GM12878 (cell line): ENCODE results near the gene SOAT2. TPM values are rescaled to one million over a fixed set of nuclear protein-coding genes. Genes with fewer than 3 reads are reported as not detected.

Experiments used
- ATAC-seq: fragments of 200-7000 bp; cut with Tn5 transposase; 3 replicates; pipeline ENCODE4 v1.9.1; 2020; ENCODE audit warnings: mild to moderate bottlenecking, moderate library complexity
- BruUV-seq: library from RNA; stranded (reverse); fragments of 400-500 nt; replicated peaks from 2 replicates; lab custom pipeline; 2021; lab: Mats Ljungman, UMichigan
- CTCF ChIA-PET: fragments of 300-600 bp; sonication (Branson Sonifier 250); formaldehyde crosslinking; extraction: SDS; loops from one replicate; lab custom pipeline; 2021; ENCODE audit warnings: inconsistent platforms; lab: Yijun Ruan, JAX
- POLR2A ChIA-PET: fragments of 350-600 bp; formaldehyde crosslinking; extraction: SDS; loops from one replicate; lab custom pipeline; 2021; ENCODE audit warnings: inconsistent platforms; lab: Charles Lee
- RAD21 ChIA-PET: fragments of 300-600 bp; sonication (Branson Sonifier 250); formaldehyde crosslinking; loops from one replicate; lab custom pipeline; 2023; ENCODE audit warnings: antibody characterized with exemption; ENCODE audit not compliant: unreplicated experiment; lab: Charles Lee
- SMC1A ChIA-PET: fragments of 300-600 bp; sonication (Branson Sonifier 250); formaldehyde crosslinking; loops from one replicate; lab custom pipeline; 2023; ENCODE audit not compliant: unreplicated experiment, uncharacterized antibody; lab: Charles Lee
- DNase-seq: peaks from one replicate; pipeline ENCODE4 v3.0.0-alpha.2; 2011; ENCODE audit warnings: low read depth, low spot score
- FAIRE-seq: peaks from 3 replicates; lab custom pipeline; 2011; peaks lifted over from hg19 to GRCh38; lab: Jason Lieb, UNC
- H2AFZ ChIP-seq: 2 replicates; pipeline ENCODE4 v1.6.0; 2011; ENCODE audit warnings: low read depth, low read length, control low read depth; ENCODE audit not compliant: control insufficient read depth
- H3K27ac ChIP-seq: 2 replicates; pipeline ENCODE4 v1.5.1; 2011; ENCODE audit warnings: control low read depth; ENCODE audit not compliant: control insufficient read depth, insufficient read depth
- H3K27me3 ChIP-seq, 2 experiments: replicated peaks in 1 of 2; 2 replicates each; pipeline versions ENCODE4 v1.6.0 to v1.6.1; 2011; ENCODE audit warnings: low read length in 1 of 2; ENCODE audit not compliant: control insufficient read depth in 2 of 2, insufficient read depth in 2 of 2
- H3K36me3 ChIP-seq, 2 experiments: 2 replicates each; pipeline ENCODE4 v1.5.1; 2011; ENCODE audit warnings: low read length in 1 of 2; ENCODE audit not compliant: control insufficient read depth in 2 of 2, insufficient read depth in 2 of 2
- H3K4me1 ChIP-seq: 2 replicates; pipeline ENCODE4 v1.6.1; 2011; ENCODE audit warnings: mild to moderate bottlenecking, low read length, moderate library complexity, mixed read lengths; ENCODE audit not compliant: control insufficient read depth, insufficient read depth
- H3K4me2 ChIP-seq: 2 replicates; pipeline ENCODE4 v1.6.0; 2011; ENCODE audit warnings: control low read depth; ENCODE audit not compliant: control insufficient read depth, insufficient read depth
- H3K4me3 ChIP-seq: fragments of 200-600 bp; sonication (generic); 2 replicates; pipeline ENCODE4 v1.5.1; 2016
- H3K79me2 ChIP-seq: 2 replicates; pipeline ENCODE4 v1.6.0; 2011; ENCODE audit warnings: low read length; ENCODE audit not compliant: control insufficient read depth, insufficient read depth
- H3K9ac ChIP-seq: 2 replicates; pipeline ENCODE4 v1.8.0; 2011; ENCODE audit warnings: low read length, control low read depth, mixed read lengths; ENCODE audit not compliant: control insufficient read depth, insufficient read depth
- H3K9me3 ChIP-seq: replicated peaks from 3 replicates; pipeline ENCODE4 v1.5.1; 2011; ENCODE audit warnings: mild to moderate bottlenecking, low read length; ENCODE audit not compliant: control insufficient read depth, insufficient read depth
- H4K20me1 ChIP-seq: 2 replicates; pipeline ENCODE4 v1.6.0; 2011; ENCODE audit not compliant: control insufficient read depth, insufficient read depth
- E4F1 ChIP-seq: fragments of 450-650 bp; IDR thresholded peaks from 2 replicates; pipeline ENCODE4 v1.6.1; 2018; ENCODE audit warnings: borderline replicate concordance, mild to moderate bottlenecking; ENCODE audit not compliant: partially characterized antibody
- GABPA ChIP-seq: IDR thresholded peaks from 2 replicates; pipeline ENCODE4 v1.6.1; 2014; ENCODE audit warnings: antibody characterized with exemption, low read depth, mild to moderate bottlenecking, inconsistent platforms
- MEF2A ChIP-seq: IDR thresholded peaks from 2 replicates; pipeline ENCODE4 v1.6.1; 2011; ENCODE audit warnings: low read depth, mild to moderate bottlenecking, low read length, moderate library complexity; ENCODE audit not compliant: insufficient read depth
- NFYA ChIP-seq: IDR thresholded peaks from 2 replicates; pipeline ENCODE4 v1.6.1; 2011; ENCODE audit warnings: low read depth, mild to moderate bottlenecking, low read length, improper control_type of control experiment, borderline replicate concordance
- NFYB ChIP-seq: IDR thresholded peaks from 2 replicates; pipeline ENCODE4 v1.6.1; 2011; ENCODE audit warnings: low read depth, mild to moderate bottlenecking, low read length, improper control_type of control experiment, moderate library complexity; ENCODE audit not compliant: insufficient read depth
- POLR2A ChIP-seq: IDR thresholded peaks from 2 replicates; pipeline ENCODE4 v1.6.1; 2011; ENCODE audit warnings: low read depth, mild to moderate bottlenecking, low read length
- REST ChIP-seq: IDR thresholded peaks from 2 replicates; pipeline ENCODE4 v1.6.1; 2012; ENCODE audit warnings: mild to moderate bottlenecking, low read depth, low read length
- USF1 ChIP-seq: IDR thresholded peaks from 2 replicates; pipeline ENCODE4 v1.6.1; 2011; ENCODE audit warnings: borderline replicate concordance, low read depth, mild to moderate bottlenecking, moderate library complexity, mixed read lengths, low read length; ENCODE audit not compliant: insufficient read depth; ENCODE audit errors: extremely low read length
- USF2 ChIP-seq: IDR thresholded peaks from 2 replicates; pipeline ENCODE4 v1.6.1; 2011; ENCODE audit warnings: low read depth, low read length, improper control_type of control experiment, borderline replicate concordance
- ZNF687 ChIP-seq: fragments of 450-650 bp; IDR thresholded peaks from 2 replicates; pipeline ENCODE4 v1.6.1; 2017; ENCODE audit warnings: mild to moderate bottlenecking, moderate library complexity
- WGBS: methylation state at CpG from one replicate; pipeline ENCODE4 v1.1.6; 2016; ENCODE audit warnings: low lambda C conversion rate; ENCODE audit not compliant: insufficient replicate concordance, insufficient coverage; ENCODE audit errors: missing lambda C conversion rate; 5-methylcytosine and 5-hydroxymethylcytosine counted together
- in situ Hi-C: fragments of 300-500 bp; cut with MboI; formaldehyde crosslinking; loops from 9 replicates; pipeline ENCODE4 v1.14.3; 2018; ENCODE audit warnings: mixed read lengths
- intact Hi-C: fragments of 100-400 bp; cut with micrococcal nuclease; formaldehyde crosslinking; loops from one replicate; pipeline ENCODE4 v1.14.2; 2022; ENCODE audit not compliant: unreplicated experiment
- polyA plus RNA-seq, 11 experiments: library from polyadenylated mRNA; depleted of rRNA in 4 of 11; unstranded in 6 of 11; stranded (reverse) in 5 of 11; fragments of >200 nt; fragmentation: Nextera tagmentation in 4 of 11; fragmentation: Illumina TruSeq in 1 of 11; extraction: Ambion mirVana in 4 of 11; extraction: Trizol in 1 of 11; gene quantifications; 1 replicate in 1 of 11; 2 replicates in 10 of 11; pipeline versions ENCODE4 v1.2.1 to v1.2.3, GENCODE V29; 2011 to 2016; ENCODE audit warnings: inconsistent platforms in 2 of 11, missing spikeins in 2 of 11, low read depth in 1 of 11
- total RNA-seq, 4 experiments: library from RNA; depleted of rRNA in 3 of 4; stranded (reverse); fragments of >200 nt in 3 of 4; fragmentation: Illumina TruSeq in 1 of 4; extraction: Trizol in 1 of 4; gene quantifications; 2 replicates each; pipeline versions ENCODE4 v1.2.1 to v1.2.3, GENCODE V29; 2013 to 2021

The SOAT2 gene
- total and polyA plus RNA-seq, 10 of the 15 experiments (the other 5 are each of a cell fraction or from before 2014, with no cell fraction given), result 0.08 to 1.7 (median 0.69) TPM

GRCh38 chr12:53105256-53105655 lies 2.0 kb downstream of the SOAT2 start:
- H3K36me3 ChIP-seq, result no peaks in the 10 kb centered on the region
- H3K27ac ChIP-seq, result no peak overlapping the region
- H3K79me2 ChIP-seq, result no peaks in the 10 kb centered on the region
- DNase-seq (no peak), ATAC-seq (no peak), FAIRE-seq (no peak)
- H3K4me3 ChIP-seq, result no peak overlapping the region
- H3K9me3 ChIP-seq, result no peaks in the 10 kb centered on the region
- ChIA-PET POLR2A (no interaction called here), SMC1A (interaction anchor here (0.6 kb wide), 1 partner anchor 39 kb away, joined by 3 read pairs; no protein-coding TSS in a partner anchor), CTCF (interaction anchor here (2.0 kb wide), 1 partner anchor 39 kb away, joined by 7 read pairs; no protein-coding TSS in a partner anchor), RAD21 (interaction anchor here (0.5 to 0.6 kb wide), 2 partner anchors 39 to 51 kb away, joined by 3 to 6 read pairs; no protein-coding TSS in a partner anchor)
- H3K27me3 ChIP-seq, result no peaks in the 10 kb centered on the region
- TF ChIP-seq POLR2A, result no peak
- no peak for TF ChIP-seq MEF2A
- TF ChIP-seq ZNF687, result no peak
- no peak for TF ChIP-seq GABPA
- no peak for TF ChIP-seq NFYA
- no peak for TF ChIP-seq REST
- no peak for TF ChIP-seq NFYB
- TF ChIP-seq USF1, result no peak
- no peak for TF ChIP-seq USF2
- no peak for TF ChIP-seq E4F1
- H3K4me2 ChIP-seq, result no peak overlapping the region
- WGBS, result 91% methylated on average over 8 of the region's 8 CpGs
- no peak overlapping the region for H3K9ac ChIP-seq
- H4K20me1 ChIP-seq, result no peaks in the 10 kb centered on the region
- peaks cover 19% of the 10 kb centered on the region for H3K4me1 ChIP-seq
- BruUV-seq, result no TSS peak
- in situ Hi-C loops, result no loop called here
- intact Hi-C loops, result no loop called here
- H2AFZ ChIP-seq, result no peak overlapping the region
